Measurements from ENCODE around the gene EXD2.

- TF ChIP-seq, protein P1, sequence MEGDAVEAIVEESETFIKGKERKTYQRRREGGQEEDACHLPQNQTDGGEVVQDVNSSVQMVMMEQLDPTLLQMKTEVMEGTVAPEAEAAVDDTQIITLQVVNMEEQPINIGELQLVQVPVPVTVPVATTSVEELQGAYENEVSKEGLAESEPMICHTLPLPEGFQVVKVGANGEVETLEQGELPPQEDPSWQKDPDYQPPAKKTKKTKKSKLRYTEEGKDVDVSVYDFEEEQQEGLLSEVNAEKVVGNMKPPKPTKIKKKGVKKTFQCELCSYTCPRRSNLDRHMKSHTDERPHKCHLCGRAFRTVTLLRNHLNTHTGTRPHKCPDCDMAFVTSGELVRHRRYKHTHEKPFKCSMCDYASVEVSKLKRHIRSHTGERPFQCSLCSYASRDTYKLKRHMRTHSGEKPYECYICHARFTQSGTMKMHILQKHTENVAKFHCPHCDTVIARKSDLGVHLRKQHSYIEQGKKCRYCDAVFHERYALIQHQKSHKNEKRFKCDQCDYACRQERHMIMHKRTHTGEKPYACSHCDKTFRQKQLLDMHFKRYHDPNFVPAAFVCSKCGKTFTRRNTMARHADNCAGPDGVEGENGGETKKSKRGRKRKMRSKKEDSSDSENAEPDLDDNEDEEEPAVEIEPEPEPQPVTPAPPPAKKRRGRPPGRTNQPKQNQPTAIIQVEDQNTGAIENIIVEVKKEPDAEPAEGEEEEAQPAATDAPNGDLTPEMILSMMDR (IDR thresholded peaks at IDR 0.05), result no peak
- TF ChIP-seq REST (IDR thresholded peaks at IDR 0.05; ENCODE audit: insufficient read depth in 1 of 2, low read depth in 2 of 2, low read length in 1 of 2) (no peak), SIN3A (IDR thresholded peaks at IDR 0.05; ENCODE audit: borderline replicate concordance, insufficient read depth, low read depth, low read length) (no peak), POLR2AphosphoS5 (IDR thresholded peaks at IDR 0.05; ENCODE audit: low read depth, low read length) (no peak)
Measured at GRCh38 chr14:69291396-69291795, 100.1 kb downstream of the EXD2 start.

Data from Panc1 (cell line).